SK-N-SH (cell line): ENCODE data around the gene FADS2. TPM values are rescaled to one million over a fixed set of nuclear protein-coding genes. Genes with fewer than 3 reads are reported as not detected.

ENCODE experiments used
- CTCF ChIA-PET: fragments of 300-600, 350-600 bp; formaldehyde crosslinking; extraction: SDS; loops from one replicate; lab custom pipeline; 2021; lab: Yijun Ruan, JAX
- POLR2A ChIA-PET: fragments of 350-600 bp; sonication (Branson Sonifier 250); formaldehyde crosslinking; extraction: SDS; loops from one replicate; lab custom pipeline; 2020; ENCODE audit warnings: antibody characterized with exemption, inconsistent platforms; lab: Yijun Ruan, JAX
- DNase-seq: peaks from one replicate; pipeline ENCODE4 v3.0.0; 2012
- H2AFZ ChIP-seq: fragments of 200-600 bp; sonication (generic); 2 replicates; pipeline ENCODE4 v1.8.1; 2016; ENCODE audit warnings: antibody characterized with exemption, mild to moderate bottlenecking, low read depth
- H3F3A ChIP-seq: fragments of 200-600 bp; sonication (generic); replicated peaks from 2 replicates; pipeline ENCODE3; 2016; ENCODE audit warnings: antibody characterized with exemption, mild to moderate bottlenecking; ENCODE audit not compliant: insufficient read depth
- H3K27ac ChIP-seq, 2 experiments: fragments of 200-500 bp in 1 of 2; fragments of 200-600 bp in 1 of 2; sonication (Bioruptor generic) in 1 of 2; sonication (generic), shearing (Covaris generic) in 1 of 2; 2 replicates each; pipeline versions ENCODE4 v1.5.1 to v1.6.1; 2014 to 2016; ENCODE audit warnings: low read depth in 2 of 2, inconsistent platforms in 1 of 2, low read length in 1 of 2, mild to moderate bottlenecking in 1 of 2, mixed read lengths in 1 of 2
- H3K27me3 ChIP-seq: fragments of 200-600 bp; sonication (generic), shearing (Covaris generic); 2 replicates; pipeline ENCODE4 v1.6.1; 2016; ENCODE audit warnings: mixed run types; ENCODE audit not compliant: insufficient read depth
- H3K36me3 ChIP-seq, 2 experiments: fragments of 200-500 bp in 1 of 2; fragments of 200-600 bp in 1 of 2; sonication (Bioruptor generic) in 1 of 2; sonication (generic) in 1 of 2; replicated peaks in 1 of 2; 2 replicates each; pipeline versions ENCODE3 to v1.5.1; 2014 to 2016; ENCODE audit warnings: low read length in 1 of 2, mild to moderate bottlenecking in 1 of 2; ENCODE audit not compliant: insufficient read depth in 2 of 2, control insufficient read depth in 1 of 2
- H3K4me1 ChIP-seq, 2 experiments: fragments of 200-500 bp in 1 of 2; fragments of 200-600 bp in 1 of 2; sonication (Bioruptor generic) in 1 of 2; sonication (generic), shearing (Covaris generic) in 1 of 2; 2 replicates each; pipeline versions ENCODE4 v1.5.1 to v1.6.1; 2014 to 2016; ENCODE audit warnings: low read depth in 1 of 2, low read length in 1 of 2, mixed run types in 1 of 2; ENCODE audit not compliant: insufficient read depth in 2 of 2, control insufficient read depth in 1 of 2
- H3K4me2 ChIP-seq: fragments of 200-600 bp; sonication (generic), shearing (Covaris generic); 2 replicates; pipeline ENCODE4 v1.6.1; 2017; ENCODE audit warnings: mixed run types
- H3K4me3 ChIP-seq, 2 experiments: fragments of 200-500 bp in 1 of 2; fragments of 200-600 bp in 1 of 2; sonication (Bioruptor generic) in 1 of 2; sonication (generic), shearing (Covaris generic) in 1 of 2; 2 replicates each; pipeline versions ENCODE4 v1.5.1 to v1.8.1; 2014 to 2016; ENCODE audit warnings: low read depth in 2 of 2, inconsistent platforms in 1 of 2, low read length in 1 of 2, mild to moderate bottlenecking in 1 of 2, mixed read lengths in 1 of 2, moderate library complexity in 1 of 2
- H3K79me2 ChIP-seq: fragments of 200-600 bp; sonication (generic); 2 replicates; pipeline ENCODE4 v1.8.1; 2017; ENCODE audit warnings: mild to moderate bottlenecking; ENCODE audit not compliant: insufficient read depth
- H3K9ac ChIP-seq: fragments of 200-600 bp; sonication (generic); 2 replicates; pipeline ENCODE4 v1.6.1; 2017; ENCODE audit warnings: mixed run types
- H3K9me2 ChIP-seq: fragments of 200-600 bp; sonication (generic); 2 replicates; pipeline ENCODE4 v1.6.1; 2017; ENCODE audit warnings: mixed run types
- H3K9me3 ChIP-seq: fragments of 200-600 bp; sonication (generic); 2 replicates; pipeline ENCODE4 v1.6.1; 2017; ENCODE audit warnings: mixed run types, mild to moderate bottlenecking, moderate library complexity
- H4K20me1 ChIP-seq: fragments of 200-600 bp; sonication (generic); 2 replicates; pipeline ENCODE4 v1.6.1; 2017; ENCODE audit warnings: mild to moderate bottlenecking, mixed run types; ENCODE audit not compliant: insufficient read depth
- CHD2 ChIP-seq: fragments of 150-350 bp; IDR thresholded peaks from 2 replicates; pipeline ENCODE4 v1.6.1; 2018; ENCODE audit warnings: low read length; ENCODE audit not compliant: partially characterized antibody
- ELF1 ChIP-seq: IDR thresholded peaks from 2 replicates; pipeline ENCODE4 v1.4.0; 2012
- EZH2phosphoT487 ChIP-seq: fragments of 200-600 bp; sonication (generic); IDR thresholded peaks from 2 replicates; pipeline ENCODE4 v1.6.1; 2017; ENCODE audit warnings: low read depth, mixed run types, mild to moderate bottlenecking, antibody characterized with exemption, moderate library complexity, borderline replicate concordance
- FOXM1 ChIP-seq: IDR thresholded peaks from 2 replicates; pipeline ENCODE4 v1.4.0; 2012; ENCODE audit warnings: low read depth, mild to moderate bottlenecking
- GATA2 ChIP-seq: sonication (generic); formaldehyde crosslinking; IDR thresholded peaks from 2 replicates; pipeline ENCODE4 v1.5.0; 2020; ENCODE audit warnings: mild to moderate bottlenecking, missing genetic modification reagents
- JUND ChIP-seq: IDR thresholded peaks from 2 replicates; pipeline ENCODE4 v1.4.0; 2012
- MEF2A ChIP-seq: IDR thresholded peaks from 2 replicates; pipeline ENCODE4 v1.4.0; 2012; ENCODE audit warnings: low read depth, borderline replicate concordance
- POLR2AphosphoS5 ChIP-seq: IDR thresholded peaks from 2 replicates; pipeline ENCODE4 v1.6.1; 2012; ENCODE audit warnings: low read depth, low read length
- RCOR1 ChIP-seq: fragments of 150-350 bp; IDR thresholded peaks from 2 replicates; pipeline ENCODE4 v1.6.1; 2017; ENCODE audit warnings: antibody characterized with exemption, low read length
- RFX5 ChIP-seq: IDR thresholded peaks from 2 replicates; pipeline ENCODE4 v1.6.1; 2012; ENCODE audit warnings: mild to moderate bottlenecking, improper control_type of control experiment, low read length
- SMC3 ChIP-seq: IDR thresholded peaks from 2 replicates; pipeline ENCODE4 v1.6.1; 2012; ENCODE audit warnings: low read depth, low read length, improper control_type of control experiment
- TAF1 ChIP-seq: IDR thresholded peaks from 2 replicates; pipeline ENCODE4 v1.6.1; 2012; ENCODE audit warnings: low read depth, mild to moderate bottlenecking, low read length, moderate library complexity, borderline replicate concordance
- TEAD4 ChIP-seq: IDR thresholded peaks from 2 replicates; pipeline ENCODE4 v1.4.0; 2012; ENCODE audit warnings: mild to moderate bottlenecking, borderline replicate concordance; ENCODE audit not compliant: insufficient read depth
- YY1 ChIP-seq: IDR thresholded peaks from 2 replicates; pipeline ENCODE4 v1.4.0; 2012; ENCODE audit warnings: low read depth, mild to moderate bottlenecking
- WGBS: methylation state at CpG from one replicate; pipeline ENCODE4 v1.1.6; 2017; ENCODE audit warnings: low lambda C conversion rate; 5-methylcytosine and 5-hydroxymethylcytosine counted together
- polyA plus RNA-seq, 3 experiments: library from polyadenylated mRNA; depleted of rRNA; stranded (reverse); fragments of >200 nt; gene quantifications; 2 replicates each; pipeline ENCODE4 v1.2.3, GENCODE V29; 2012
- TF ChIP-seq, protein P1 (sequence below): IDR thresholded peaks from 2 replicates; pipeline ENCODE4 v1.4.0; 2012; ENCODE audit warnings: low read depth, borderline replicate concordance
- TF ChIP-seq, protein P2 (sequence below): IDR thresholded peaks from 2 replicates; pipeline ENCODE4 v1.6.1; 2012; ENCODE audit warnings: mild to moderate bottlenecking, low read depth, low read length, moderate library complexity

The FADS2 gene
- polyA plus RNA-seq, 1 of the 3 experiments (the other 2 are of a cell fraction) = 67.8 TPM

DNA sequence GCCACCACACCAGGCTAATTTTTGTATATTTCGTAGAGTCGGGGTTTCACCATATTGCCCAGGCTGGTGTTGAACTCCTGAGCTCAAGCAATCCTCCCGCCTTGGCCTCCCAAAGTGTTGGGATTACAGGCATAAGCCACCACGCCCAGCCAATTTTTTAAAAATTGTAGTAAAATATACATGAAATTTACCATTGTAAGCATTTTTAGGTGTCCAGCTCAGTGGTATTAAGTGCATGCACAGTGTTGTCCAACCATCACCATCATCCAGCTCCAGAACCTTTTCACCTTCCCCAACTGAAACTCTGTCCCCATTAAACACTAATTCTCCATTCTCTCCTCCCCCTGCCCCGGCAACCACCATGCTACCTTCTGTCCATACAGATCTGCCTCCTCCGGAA is 54.8 kb downstream of the FADS2 start:
- WGBS = 77% methylated on average over 6 of the region's 6 CpGs
- peaks cover 2% of the 10 kb centered on the region for H3F3A ChIP-seq
- no peak overlapping the region for H2AFZ ChIP-seq
- no peak for DNase-seq
- no peak overlapping the region for H3K4me2 ChIP-seq
- no peak overlapping the region for H3K27ac ChIP-seq
- H3K79me2 ChIP-seq = peaks cover 23% of the 10 kb centered on the region; the same call in 1 of the 2 replicates
- no peak overlapping the region for H3K4me3 ChIP-seq
- H3K36me3 ChIP-seq = peaks cover 0 to 9% of the 10 kb centered on the region in 2 experiments
- CTCF ChIA-PET = interaction anchor here (1.2 to 6.9 kb wide), 5 partner anchors 15 to 199 kb away, joined by 5 to 64 read pairs (median 19); no protein-coding TSS in a partner anchor
- no peaks in the 10 kb centered on the region for H3K9me2 ChIP-seq
- H3K4me1 ChIP-seq = peaks cover under 1 to 11% of the 10 kb centered on the region in 2 experiments; a peak in 3 of 4 replicates
- H3K27me3 ChIP-seq = no peaks in the 10 kb centered on the region
- POLR2A ChIA-PET = no interaction called here
- no peak for TF ChIP-seq JUND
- no peak for TF ChIP-seq MEF2A
- TF ChIP-seq, protein P1, sequence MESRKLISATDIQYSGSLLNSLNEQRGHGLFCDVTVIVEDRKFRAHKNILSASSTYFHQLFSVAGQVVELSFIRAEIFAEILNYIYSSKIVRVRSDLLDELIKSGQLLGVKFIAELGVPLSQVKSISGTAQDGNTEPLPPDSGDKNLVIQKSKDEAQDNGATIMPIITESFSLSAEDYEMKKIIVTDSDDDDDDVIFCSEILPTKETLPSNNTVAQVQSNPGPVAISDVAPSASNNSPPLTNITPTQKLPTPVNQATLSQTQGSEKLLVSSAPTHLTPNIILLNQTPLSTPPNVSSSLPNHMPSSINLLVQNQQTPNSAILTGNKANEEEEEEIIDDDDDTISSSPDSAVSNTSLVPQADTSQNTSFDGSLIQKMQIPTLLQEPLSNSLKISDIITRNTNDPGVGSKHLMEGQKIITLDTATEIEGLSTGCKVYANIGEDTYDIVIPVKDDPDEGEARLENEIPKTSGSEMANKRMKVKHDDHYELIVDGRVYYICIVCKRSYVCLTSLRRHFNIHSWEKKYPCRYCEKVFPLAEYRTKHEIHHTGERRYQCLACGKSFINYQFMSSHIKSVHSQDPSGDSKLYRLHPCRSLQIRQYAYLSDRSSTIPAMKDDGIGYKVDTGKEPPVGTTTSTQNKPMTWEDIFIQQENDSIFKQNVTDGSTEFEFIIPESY = no peak
- TF ChIP-seq FOXM1 = no peak
- TF ChIP-seq, protein P2, sequence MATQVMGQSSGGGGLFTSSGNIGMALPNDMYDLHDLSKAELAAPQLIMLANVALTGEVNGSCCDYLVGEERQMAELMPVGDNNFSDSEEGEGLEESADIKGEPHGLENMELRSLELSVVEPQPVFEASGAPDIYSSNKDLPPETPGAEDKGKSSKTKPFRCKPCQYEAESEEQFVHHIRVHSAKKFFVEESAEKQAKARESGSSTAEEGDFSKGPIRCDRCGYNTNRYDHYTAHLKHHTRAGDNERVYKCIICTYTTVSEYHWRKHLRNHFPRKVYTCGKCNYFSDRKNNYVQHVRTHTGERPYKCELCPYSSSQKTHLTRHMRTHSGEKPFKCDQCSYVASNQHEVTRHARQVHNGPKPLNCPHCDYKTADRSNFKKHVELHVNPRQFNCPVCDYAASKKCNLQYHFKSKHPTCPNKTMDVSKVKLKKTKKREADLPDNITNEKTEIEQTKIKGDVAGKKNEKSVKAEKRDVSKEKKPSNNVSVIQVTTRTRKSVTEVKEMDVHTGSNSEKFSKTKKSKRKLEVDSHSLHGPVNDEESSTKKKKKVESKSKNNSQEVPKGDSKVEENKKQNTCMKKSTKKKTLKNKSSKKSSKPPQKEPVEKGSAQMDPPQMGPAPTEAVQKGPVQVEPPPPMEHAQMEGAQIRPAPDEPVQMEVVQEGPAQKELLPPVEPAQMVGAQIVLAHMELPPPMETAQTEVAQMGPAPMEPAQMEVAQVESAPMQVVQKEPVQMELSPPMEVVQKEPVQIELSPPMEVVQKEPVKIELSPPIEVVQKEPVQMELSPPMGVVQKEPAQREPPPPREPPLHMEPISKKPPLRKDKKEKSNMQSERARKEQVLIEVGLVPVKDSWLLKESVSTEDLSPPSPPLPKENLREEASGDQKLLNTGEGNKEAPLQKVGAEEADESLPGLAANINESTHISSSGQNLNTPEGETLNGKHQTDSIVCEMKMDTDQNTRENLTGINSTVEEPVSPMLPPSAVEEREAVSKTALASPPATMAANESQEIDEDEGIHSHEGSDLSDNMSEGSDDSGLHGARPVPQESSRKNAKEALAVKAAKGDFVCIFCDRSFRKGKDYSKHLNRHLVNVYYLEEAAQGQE = no peak
- no peak for TF ChIP-seq ELF1
- TF ChIP-seq YY1 = no peak
- TF ChIP-seq POLR2AphosphoS5 = no peak
- no peak for TF ChIP-seq EZH2phosphoT487
- no peak for TF ChIP-seq TAF1
- TF ChIP-seq TEAD4 = no peak
- no peak for TF ChIP-seq RCOR1
- no peak for TF ChIP-seq SMC3
- TF ChIP-seq GATA2 (CRISPR knock-in tag) = no peak
- no peak for TF ChIP-seq CHD2
- TF ChIP-seq RFX5 = no peak
- TF ChIP-seq, all 33 proteins: peak for 0
- H3K9ac ChIP-seq = no peak overlapping the region
- peaks cover 7% of the 10 kb centered on the region; the same call in 1 of the 2 replicates for H4K20me1 ChIP-seq
- H3K9me3 ChIP-seq = no peaks in the 10 kb centered on the region
